Gastrocnemius medialis (tissue), 4 donors: ENCODE data around the gene ADGRG1.

ENCODE experiments used
- CTCF ChIP-seq, 5 experiments: fragments of 450-650 bp in 3 of 5; fragments of 200-600 bp in 2 of 5; sonication (generic) in 2 of 5; IDR thresholded peaks in 4 of 5; conservative IDR thresholded peaks in 1 of 5; 1 replicate in 4 of 5; 2 replicates in 1 of 5; pipeline ENCODE4 v1.5.1; 2016 to 2019; ENCODE audit warnings: antibody characterized with exemption in 5 of 5, mild to moderate bottlenecking in 3 of 5, moderate library complexity in 3 of 5
- POLR2A ChIP-seq, 2 donors: fragments of 450-650 bp; IDR thresholded peaks; one replicate each; pipeline ENCODE4 v1.6.1; 2017; ENCODE audit warnings: antibody characterized with exemption in 2 of 2, mild to moderate bottlenecking in 2 of 2, moderate library complexity in 2 of 2

DNA sequence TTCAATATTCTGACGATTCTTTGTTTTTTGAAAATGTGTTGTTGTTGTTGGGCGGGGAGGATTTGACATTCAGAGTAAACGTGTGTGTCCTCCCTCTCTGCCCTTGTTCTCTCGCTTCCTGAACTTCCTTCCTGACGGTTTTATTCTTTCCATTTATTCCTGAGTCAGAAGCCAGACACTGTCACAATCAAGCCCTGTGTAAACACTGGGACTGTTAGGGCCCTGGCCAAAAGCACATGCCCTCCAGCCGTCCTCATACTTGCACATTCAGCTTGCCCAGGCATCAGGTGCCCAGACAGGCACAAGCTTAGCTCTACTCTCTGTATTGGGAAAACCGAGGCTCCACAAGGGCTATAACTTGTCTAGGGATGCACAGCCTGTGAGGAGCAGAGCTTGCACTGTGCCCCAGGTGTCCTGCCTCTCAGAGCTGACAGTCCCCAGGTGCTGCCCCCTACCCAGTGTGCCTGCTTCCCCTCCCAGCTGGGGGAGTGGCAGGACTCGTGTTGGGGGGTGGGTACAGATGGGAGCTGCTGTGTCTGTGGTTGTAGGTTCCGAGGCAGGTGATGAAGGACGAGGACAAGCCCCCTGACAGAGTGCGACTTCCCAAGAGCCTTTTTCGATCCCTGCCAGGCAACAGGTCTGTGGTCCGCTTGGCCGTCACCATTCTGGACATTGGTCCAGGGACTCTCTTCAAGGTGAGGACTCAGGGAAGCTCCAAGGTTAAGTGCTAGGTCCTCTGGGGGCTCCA is 49.4 kb downstream of the ADGRG1 start:
- TF ChIP-seq POLR2A (IDR thresholded peaks at IDR 0.05) (no peak), CTCF (IDR thresholded peaks at IDR 0.05 in 4 of 5, conservative IDR thresholded peaks at IDR 0.05 in 1 of 5) (no peak)
